Parathyroid adenoma (tissue), 2 donors: ENCODE measurements around the gene TENM4.

Source experiments
- H2AFZ ChIP-seq: fragments of 300-600 bp; sonication (generic); one replicate; pipeline ENCODE4 v1.7.0; 2017; ENCODE audit warnings: antibody characterized with exemption, mild to moderate bottlenecking
- H3K27ac ChIP-seq: fragments of 300-600 bp; sonication (generic); one replicate; pipeline ENCODE4 v1.7.0; 2017
- H3K27me3 ChIP-seq: fragments of 300-600 bp; sonication (generic); one replicate; pipeline ENCODE4 v1.7.0; 2017; ENCODE audit warnings: low read length; ENCODE audit not compliant: control insufficient read depth, insufficient read depth
- H3K36me3 ChIP-seq: fragments of 300-600 bp; sonication (generic); one replicate; pipeline ENCODE4 v1.7.0; 2017; ENCODE audit warnings: low read length; ENCODE audit not compliant: control insufficient read depth, insufficient read depth
- H3K4me1 ChIP-seq: fragments of 300-600 bp; sonication (generic); one replicate; pipeline ENCODE4 v1.7.0; 2017; ENCODE audit warnings: control low read depth
- H3K4me2 ChIP-seq: fragments of 300-600 bp; sonication (generic); one replicate; pipeline ENCODE4 v1.7.0; 2017; ENCODE audit warnings: low read length
- H3K4me3 ChIP-seq: fragments of 300-600 bp; sonication (generic); one replicate; pipeline ENCODE4 v1.7.0; 2017; ENCODE audit warnings: low read depth, low read length
- H3K79me2 ChIP-seq: fragments of 300-600 bp; sonication (generic); one replicate; pipeline ENCODE4 v1.7.0; 2017; ENCODE audit warnings: control low read depth
- H3K9ac ChIP-seq: fragments of 300-600 bp; sonication (generic); one replicate; pipeline ENCODE4 v1.7.0; 2017; ENCODE audit warnings: mild to moderate bottlenecking
- H3K9me3 ChIP-seq: fragments of 300-600 bp; sonication (generic); one replicate; pipeline ENCODE4 v1.7.0; 2017; ENCODE audit warnings: low read length; ENCODE audit not compliant: control insufficient read depth
- TF ChIP-seq, protein P1 (sequence below): fragments of 300-600 bp; sonication (generic); IDR thresholded peaks from one replicate; pipeline ENCODE4 v1.7.0; 2017; ENCODE audit warnings: antibody characterized with exemption, mild to moderate bottlenecking
- donor health status: primary hyperparathyroidism.

The TENM4 gene

DNA sequence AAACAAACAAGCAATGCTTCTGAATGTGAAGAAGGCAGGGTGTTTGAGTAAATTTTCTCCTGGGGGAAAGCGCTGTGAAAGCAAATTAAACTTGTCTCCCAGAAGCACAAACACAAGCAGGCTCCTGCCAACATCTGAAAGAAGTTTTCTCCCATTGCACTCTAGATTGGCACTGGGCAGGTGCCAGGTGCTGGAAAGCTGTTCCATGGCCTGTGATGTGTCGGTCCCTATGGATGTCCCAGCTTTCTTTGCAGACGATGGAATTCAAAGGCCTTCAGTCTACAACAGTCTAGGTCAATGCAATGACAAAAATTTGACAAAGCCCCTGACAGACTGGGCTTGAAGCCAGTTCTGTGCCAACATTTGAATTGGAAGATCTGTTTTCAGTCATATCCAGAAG, 620.1 kb downstream of the TENM4 start:
- no peak overlapping the region for H3K9ac ChIP-seq
- no peaks in the 10 kb centered on the region for H3K27me3 ChIP-seq
- peaks cover 10% of the 10 kb centered on the region for H3K4me1 ChIP-seq
- no peak overlapping the region for H3K27ac ChIP-seq
- no peaks in the 10 kb centered on the region for H3K79me2 ChIP-seq
- H2AFZ ChIP-seq, result no peak overlapping the region
- no peak overlapping the region for H3K4me2 ChIP-seq
- H3K9me3 ChIP-seq, result no peaks in the 10 kb centered on the region
- no peaks in the 10 kb centered on the region for H3K36me3 ChIP-seq
- no peak overlapping the region for H3K4me3 ChIP-seq
- TF ChIP-seq, protein P1, sequence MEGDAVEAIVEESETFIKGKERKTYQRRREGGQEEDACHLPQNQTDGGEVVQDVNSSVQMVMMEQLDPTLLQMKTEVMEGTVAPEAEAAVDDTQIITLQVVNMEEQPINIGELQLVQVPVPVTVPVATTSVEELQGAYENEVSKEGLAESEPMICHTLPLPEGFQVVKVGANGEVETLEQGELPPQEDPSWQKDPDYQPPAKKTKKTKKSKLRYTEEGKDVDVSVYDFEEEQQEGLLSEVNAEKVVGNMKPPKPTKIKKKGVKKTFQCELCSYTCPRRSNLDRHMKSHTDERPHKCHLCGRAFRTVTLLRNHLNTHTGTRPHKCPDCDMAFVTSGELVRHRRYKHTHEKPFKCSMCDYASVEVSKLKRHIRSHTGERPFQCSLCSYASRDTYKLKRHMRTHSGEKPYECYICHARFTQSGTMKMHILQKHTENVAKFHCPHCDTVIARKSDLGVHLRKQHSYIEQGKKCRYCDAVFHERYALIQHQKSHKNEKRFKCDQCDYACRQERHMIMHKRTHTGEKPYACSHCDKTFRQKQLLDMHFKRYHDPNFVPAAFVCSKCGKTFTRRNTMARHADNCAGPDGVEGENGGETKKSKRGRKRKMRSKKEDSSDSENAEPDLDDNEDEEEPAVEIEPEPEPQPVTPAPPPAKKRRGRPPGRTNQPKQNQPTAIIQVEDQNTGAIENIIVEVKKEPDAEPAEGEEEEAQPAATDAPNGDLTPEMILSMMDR, result no peak

DNA sequence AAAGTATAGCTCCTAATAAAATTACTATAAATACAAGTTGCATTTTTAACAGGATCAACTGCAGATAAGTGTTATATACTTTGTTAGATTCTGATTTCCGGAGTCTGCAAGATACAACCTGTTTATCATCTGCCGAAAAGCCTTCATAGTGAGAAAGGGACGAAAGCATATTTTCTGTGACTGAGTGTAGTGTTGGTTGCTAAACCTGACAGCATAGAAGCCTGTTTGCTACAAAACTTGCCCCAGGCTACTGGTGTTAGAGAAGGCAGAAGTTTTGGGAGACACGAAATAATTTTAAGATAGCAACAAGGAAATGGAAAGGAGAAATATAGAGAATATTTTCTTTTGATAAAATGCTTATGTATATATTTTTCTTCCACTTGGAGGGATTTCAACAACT, 622.6 kb downstream of the TENM4 start:
- Histone ChIP-seq H3K9me3 (no peaks in the 10 kb centered on the region), H2AFZ (no peak overlapping the region), H3K36me3 (no peaks in the 10 kb centered on the region), H3K27me3 (no peaks in the 10 kb centered on the region), H3K79me2 (no peaks in the 10 kb centered on the region), H3K4me2 (no peak overlapping the region), H3K27ac (no peak overlapping the region), H3K4me1 (peaks cover 8% of the 10 kb centered on the region), H3K9ac (no peak overlapping the region), H3K4me3 (no peak overlapping the region)
- TF ChIP-seq, protein P1, result no peak

DNA sequence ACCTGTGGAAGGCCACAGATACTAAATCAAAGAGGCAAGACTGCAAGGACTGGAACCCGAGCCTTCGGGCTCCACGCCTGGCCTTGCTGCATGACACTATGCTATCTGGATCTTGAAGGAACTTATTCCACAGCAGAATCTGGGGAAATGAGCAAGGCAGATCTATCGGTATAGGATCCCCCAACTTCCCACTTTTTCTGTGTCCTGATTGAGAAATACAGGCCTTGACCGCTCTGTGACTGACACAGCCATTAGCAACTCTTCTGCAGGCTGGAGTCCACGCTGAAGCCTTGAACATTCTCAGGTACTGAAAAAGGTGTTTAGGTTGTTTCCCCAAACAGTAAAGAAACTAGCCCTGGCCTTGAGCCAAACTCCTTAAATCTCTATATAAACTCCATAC, 625.0 kb downstream of the TENM4 start:
- no peak overlapping the region for H3K4me2 ChIP-seq
- no peaks in the 10 kb centered on the region for H3K79me2 ChIP-seq
- H3K27ac ChIP-seq, result no peak overlapping the region

DNA sequence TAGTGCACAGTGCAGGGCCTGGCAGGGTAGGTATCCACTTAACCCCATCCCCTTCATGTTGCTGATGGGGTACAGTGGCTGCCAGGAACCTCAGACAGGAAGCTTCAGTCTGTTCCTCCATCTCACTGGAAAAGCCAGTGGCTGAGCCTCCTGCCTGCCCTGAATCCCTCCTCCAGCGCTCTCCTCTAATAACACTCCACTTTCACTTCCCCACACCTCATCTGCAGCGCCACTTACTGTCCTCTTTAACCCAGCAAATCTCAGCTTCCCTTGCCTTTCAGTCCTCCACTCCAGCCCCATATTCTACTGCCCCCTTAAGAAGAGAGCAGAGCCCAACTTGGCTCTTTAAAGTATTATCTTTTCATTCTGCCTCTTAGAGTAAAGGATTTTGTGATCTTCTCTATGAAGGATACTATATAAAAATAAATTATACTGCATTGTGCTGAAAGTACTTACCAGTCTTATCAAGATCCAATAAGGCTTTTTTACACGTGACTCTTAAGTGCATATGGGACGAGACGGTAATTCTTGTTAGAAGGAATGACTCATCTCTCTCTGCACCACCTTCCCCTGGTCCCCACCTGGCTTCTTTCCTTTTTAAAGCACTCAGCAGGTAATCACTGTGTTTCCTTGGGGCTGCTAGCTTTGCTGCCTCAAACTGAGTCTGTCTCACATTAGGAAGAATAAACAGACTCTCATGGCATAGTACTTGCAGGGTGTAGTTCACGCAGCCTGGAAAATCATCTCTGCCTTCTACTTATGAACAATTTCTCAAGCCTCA, 628.1 kb downstream of the TENM4 start:
- H3K4me2 ChIP-seq, result no peak overlapping the region
- H3K27me3 ChIP-seq, result no peaks in the 10 kb centered on the region
- no peaks in the 10 kb centered on the region for H3K9me3 ChIP-seq
- H3K36me3 ChIP-seq, result no peaks in the 10 kb centered on the region
- TF ChIP-seq, protein P1, result no peak
- no peaks in the 10 kb centered on the region for H3K4me1 ChIP-seq
- no peak overlapping the region for H3K4me3 ChIP-seq
- no peak overlapping the region for H3K27ac ChIP-seq
- H3K79me2 ChIP-seq, result no peaks in the 10 kb centered on the region
- H3K9ac ChIP-seq, result no peak overlapping the region
- H2AFZ ChIP-seq, result no peak overlapping the region

More for the DNA sequence above, 625.0 kb downstream of the TENM4 start:
- no peak overlapping the region for H3K9ac ChIP-seq
- H3K4me3 ChIP-seq, result no peak overlapping the region
- no peaks in the 10 kb centered on the region for H3K36me3 ChIP-seq
- H2AFZ ChIP-seq, result no peak overlapping the region
- TF ChIP-seq, protein P1, result no peak
- H3K4me1 ChIP-seq, result peaks cover 5% of the 10 kb centered on the region
- no peaks in the 10 kb centered on the region for H3K27me3 ChIP-seq
- no peaks in the 10 kb centered on the region for H3K9me3 ChIP-seq

DNA sequence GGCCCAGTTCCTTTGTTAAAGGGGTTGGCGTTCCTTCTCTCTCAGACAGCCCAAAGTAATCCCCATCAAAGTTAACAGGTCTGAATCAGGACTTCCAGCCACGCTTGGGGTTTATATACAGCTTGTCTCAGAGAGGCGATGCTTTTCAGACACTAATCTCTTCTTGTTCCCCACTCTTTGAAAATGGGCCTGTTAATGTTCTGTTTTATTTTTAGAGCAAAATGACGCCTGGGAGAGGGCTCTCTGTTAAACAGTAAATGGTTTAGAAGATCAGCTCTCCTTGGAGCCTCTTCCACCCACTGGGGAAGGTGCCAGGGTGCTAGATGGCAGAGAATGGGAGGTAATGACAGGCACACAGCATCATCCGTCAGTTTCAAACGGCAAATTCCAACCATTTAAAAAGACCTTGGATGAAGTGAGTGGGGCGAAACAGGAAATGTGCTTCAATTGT, 630.2 kb downstream of the TENM4 start:
- TF ChIP-seq, protein P1, result no peak
- Histone ChIP-seq H3K4me3 (no peak overlapping the region), H3K4me2 (no peak overlapping the region), H3K27me3 (no peaks in the 10 kb centered on the region), H3K4me1 (no peaks in the 10 kb centered on the region), H2AFZ (no peak overlapping the region), H3K9ac (no peak overlapping the region), H3K9me3 (no peaks in the 10 kb centered on the region), H3K27ac (no peak overlapping the region), H3K36me3 (no peaks in the 10 kb centered on the region), H3K79me2 (no peaks in the 10 kb centered on the region)
